Neural cell (in vitro differentiated cells): ENCODE results near the gene CANT1. TPM values are rescaled to one million over a fixed set of nuclear protein-coding genes. Genes with fewer than 3 reads are reported as not detected.

ENCODE experiments used
- H2AFZ ChIP-seq: fragments of 200-600, 300-800 bp; sonication (generic), shearing (Covaris generic); 2 replicates; pipeline ENCODE4 v1.6.0; 2014; ENCODE audit warnings: low read depth, mild to moderate bottlenecking, antibody characterized with exemption, low read length, moderate library complexity
- H3F3A ChIP-seq: fragments of 200-600 bp; shearing (Covaris generic); 2 replicates; pipeline ENCODE4 v1.6.1; 2016; ENCODE audit warnings: mild to moderate bottlenecking, moderate library complexity, mixed read lengths, antibody characterized with exemption, low read length; ENCODE audit not compliant: insufficient read depth, poor library complexity, severe bottlenecking
- H3K27ac ChIP-seq: fragments of 200-600, 300-800 bp; sonication (generic), shearing (Covaris generic); 2 replicates; pipeline ENCODE4 v1.5.1; 2014; ENCODE audit warnings: mild to moderate bottlenecking, low read length, moderate library complexity
- H3K27me3 ChIP-seq: fragments of 300-800, 200-600 bp; sonication (generic), shearing (Covaris generic); 2 replicates; pipeline ENCODE4 v1.6.0; 2014; ENCODE audit warnings: mild to moderate bottlenecking, low read depth, low read length, moderate library complexity; ENCODE audit not compliant: insufficient read depth
- H3K36me3 ChIP-seq: fragments of 300-800, 200-600 bp; sonication (generic), shearing (Covaris generic); 2 replicates; pipeline ENCODE4 v1.5.1; 2014; ENCODE audit warnings: mild to moderate bottlenecking, antibody characterized with exemption, low read length, moderate library complexity; ENCODE audit not compliant: insufficient read depth
- H3K4me2 ChIP-seq: fragments of 300-800, 200-600 bp; sonication (generic), shearing (Covaris generic); 2 replicates; pipeline ENCODE4 v1.6.0; 2014; ENCODE audit warnings: mild to moderate bottlenecking, low read length
- H3K4me3 ChIP-seq: fragments of 300-800, 200-600 bp; sonication (generic), shearing (Covaris generic); 2 replicates; pipeline ENCODE4 v1.5.1; 2014; ENCODE audit warnings: mild to moderate bottlenecking, low read length, moderate library complexity
- H3K79me2 ChIP-seq: fragments of 200-600 bp; shearing (Covaris generic); replicated peaks from 2 replicates; pipeline ENCODE4 v1.6.0; 2014; ENCODE audit warnings: mild to moderate bottlenecking, low read length, moderate library complexity; ENCODE audit not compliant: insufficient read depth
- H3K9ac ChIP-seq: fragments of 300-800, 200-600 bp; sonication (generic), shearing (Covaris generic); 2 replicates; pipeline ENCODE4 v1.6.1; 2016; ENCODE audit warnings: mild to moderate bottlenecking, low read length, mixed read lengths
- H3K9me2 ChIP-seq: fragments of 200-600 bp; shearing (Covaris generic); 2 replicates; pipeline ENCODE4 v1.6.1; 2016; ENCODE audit warnings: mild to moderate bottlenecking, low read length, mixed read lengths; ENCODE audit not compliant: insufficient read depth
- H3K9me3 ChIP-seq: fragments of 200-600, 300-800 bp; sonication (generic), shearing (Covaris generic); 2 replicates; pipeline ENCODE4 v1.6.1; 2016; ENCODE audit warnings: mild to moderate bottlenecking, mixed run types, low read length, moderate library complexity, mixed read lengths
- H4K20me1 ChIP-seq: fragments of 200-600 bp; shearing (Covaris generic); 2 replicates; pipeline ENCODE4 v1.6.1; 2016; ENCODE audit warnings: mild to moderate bottlenecking, mixed run types; ENCODE audit not compliant: insufficient read depth
- CTCF ChIP-seq: fragments of 450-650 bp; IDR thresholded peaks from 2 replicates; pipeline ENCODE4 v1.5.1; 2014; ENCODE audit warnings: antibody characterized with exemption, mild to moderate bottlenecking, moderate library complexity; ENCODE audit not compliant: poor library complexity, severe bottlenecking
- EP300 ChIP-seq: fragments of 450-650 bp; conservative IDR thresholded peaks from 2 replicates; pipeline ENCODE4 v1.6.1; 2014; ENCODE audit warnings: antibody characterized with exemption, mild to moderate bottlenecking, moderate library complexity; ENCODE audit not compliant: poor library complexity, severe bottlenecking
- EZH2 ChIP-seq: fragments of 200-600, 300-800 bp; shearing (Covaris generic), sonication (generic); IDR thresholded peaks from 2 replicates; pipeline ENCODE4 v1.6.1; 2014; ENCODE audit warnings: antibody characterized with exemption, low read length, borderline replicate concordance, mild to moderate bottlenecking; ENCODE audit not compliant: insufficient read depth, poor library complexity, severe bottlenecking
- MXI1 ChIP-seq: fragments of 450-650 bp; conservative IDR thresholded peaks from 2 replicates; pipeline ENCODE4 v1.6.1; 2014; ENCODE audit warnings: antibody characterized with exemption, mild to moderate bottlenecking; ENCODE audit not compliant: poor library complexity, severe bottlenecking
- POLR2AphosphoS5 ChIP-seq: IDR thresholded peaks from 2 replicates; pipeline ENCODE4 v1.6.1; 2012
- RAD21 ChIP-seq: fragments of 450-650 bp; conservative IDR thresholded peaks from 2 replicates; pipeline ENCODE4 v1.6.1; 2014; ENCODE audit warnings: antibody characterized with exemption, mild to moderate bottlenecking, moderate library complexity
- REST ChIP-seq: IDR thresholded peaks from 2 replicates; pipeline ENCODE4 v1.6.1; 2012; ENCODE audit warnings: borderline replicate concordance
- SMC3 ChIP-seq: fragments of 450-650 bp; conservative IDR thresholded peaks from 2 replicates; pipeline ENCODE4 v1.6.1; 2014; ENCODE audit warnings: antibody characterized with exemption, mild to moderate bottlenecking, moderate library complexity; ENCODE audit not compliant: poor library complexity
- TAF1 ChIP-seq: IDR thresholded peaks from 2 replicates; pipeline ENCODE4 v1.6.1; 2012; ENCODE audit warnings: low read depth
- polyA plus RNA-seq: library from polyadenylated mRNA; depleted of rRNA; stranded (reverse); fragments of >200 nt; gene quantifications from 2 replicates; pipeline ENCODE4 v1.2.3, GENCODE V29; 2014

The CANT1 gene
- polyA plus RNA-seq, 1 donor from 2014 or later = 17.7 TPM

GRCh38 chr17:79048826-79049755, 39.5 kb upstream of the CANT1 start:
- H3K27me3 ChIP-seq = no peaks in the 10 kb centered on the region
- no peaks in the 10 kb centered on the region for H3K79me2 ChIP-seq
- TF ChIP-seq CTCF (no peak), TAF1 (no peak), MXI1 (no peak), EZH2 (no peak), EP300 (no peak), RAD21 (no peak), SMC3 (no peak), POLR2AphosphoS5 (no peak), REST (no peak)
- H3K4me2 ChIP-seq = no peak overlapping the region
- H3K27ac ChIP-seq = no peak overlapping the region
- no peaks in the 10 kb centered on the region for H4K20me1 ChIP-seq
- H3K36me3 ChIP-seq = no peaks in the 10 kb centered on the region
- no peaks in the 10 kb centered on the region for H3F3A ChIP-seq
- no peak overlapping the region for H2AFZ ChIP-seq
- no peaks in the 10 kb centered on the region for H3K9me2 ChIP-seq
- H3K9me3 ChIP-seq = peaks cover 5% of the 10 kb centered on the region
- no peak overlapping the region for H3K4me3 ChIP-seq
- H3K9ac ChIP-seq = no peak overlapping the region

DNA sequence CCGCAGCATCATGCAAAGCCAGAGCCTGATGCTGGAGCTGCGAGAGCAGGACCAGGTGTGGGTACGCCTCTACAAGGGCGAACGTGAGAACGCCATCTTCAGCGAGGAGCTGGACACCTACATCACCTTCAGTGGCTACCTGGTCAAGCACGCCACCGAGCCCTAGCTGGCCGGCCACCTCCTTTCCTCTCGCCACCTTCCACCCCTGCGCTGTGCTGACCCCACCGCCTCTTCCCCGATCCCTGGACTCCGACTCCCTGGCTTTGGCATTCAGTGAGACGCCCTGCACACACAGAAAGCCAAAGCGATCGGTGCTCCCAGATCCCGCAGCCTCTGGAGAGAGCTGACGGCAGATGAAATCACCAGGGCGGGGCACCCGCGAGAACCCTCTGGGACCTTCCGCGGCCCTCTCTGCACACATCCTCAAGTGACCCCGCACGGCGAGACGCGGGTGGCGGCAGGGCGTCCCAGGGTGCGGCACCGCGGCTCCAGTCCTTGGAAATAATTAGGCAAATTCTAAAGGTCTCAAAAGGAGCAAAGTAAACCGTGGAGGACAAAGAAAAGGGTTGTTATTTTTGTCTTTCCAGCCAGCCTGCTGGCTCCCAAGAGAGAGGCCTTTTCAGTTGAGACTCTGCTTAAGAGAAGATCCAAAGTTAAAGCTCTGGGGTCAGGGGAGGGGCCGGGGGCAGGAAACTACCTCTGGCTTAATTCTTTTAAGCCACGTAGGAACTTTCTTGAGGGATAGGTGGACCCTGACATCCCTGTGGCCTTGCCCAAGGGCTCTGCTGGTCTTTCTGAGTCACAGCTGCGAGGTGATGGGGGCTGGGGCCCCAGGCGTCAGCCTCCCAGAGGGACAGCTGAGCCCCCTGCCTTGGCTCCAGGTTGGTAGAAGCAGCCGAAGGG, 38.6 kb upstream of the CANT1 start:
- Histone ChIP-seq H3K9me3 (peaks cover 5% of the 10 kb centered on the region), H3K4me3 (no peak overlapping the region), H3K79me2 (no peaks in the 10 kb centered on the region), H3K36me3 (no peaks in the 10 kb centered on the region), H3K9ac (no peak overlapping the region), H3K27ac (no peak overlapping the region), H3K9me2 (no peaks in the 10 kb centered on the region), H4K20me1 (no peaks in the 10 kb centered on the region), H2AFZ (no peak overlapping the region), H3K4me2 (no peak overlapping the region), H3K27me3 (no peaks in the 10 kb centered on the region), H3F3A (no peaks in the 10 kb centered on the region)
- TF ChIP-seq RAD21 = no peak
- no peak for TF ChIP-seq MXI1
- no peak for TF ChIP-seq EP300
- TF ChIP-seq EZH2 = no peak
- TF ChIP-seq TAF1 = no peak
- no peak for TF ChIP-seq SMC3
- TF ChIP-seq CTCF = no peak
- TF ChIP-seq REST = no peak
- TF ChIP-seq POLR2AphosphoS5 = no peak
